ENCODE data around the gene DNAJB1.

GRCh38 chr19:14472202-14472938 is 45.8 kb downstream of the DNAJB1 start:
- TF ChIP-seq EZH2 (IDR thresholded peaks at IDR 0.05; ENCODE audit: insufficient read depth, poor library complexity, severe bottlenecking) (no peak), EZH2phosphoT487 (IDR thresholded peaks at IDR 0.05; ENCODE audit: insufficient read depth, low read depth) (no peak)

Data from GM23248 (cell line).